GM21619 (cell line): ENCODE data around the gene MROH2A.
"Not testable (repeated sequence)": the region's sequence is repeated elsewhere in the genome, so short reads cannot be mapped to it uniquely, and the experiment has no call there.

Experiments used
- ATAC-seq: cut with Tn5 transposase; IDR thresholded peaks from one replicate; pipeline ENCODE4 v1.9.1; 2021; ENCODE audit not compliant: unreplicated experiment

MROH2A gene

GRCh38 chr2:233778030-233778429 lies at the start of gene MROH2A:
TSS of gene MROH2A (plus strand) at chr2:233778330. CDS start at chr2:233779359, 1,029 bp downstream.
- no peak for ATAC-seq

GRCh38 chr2:233728723-233729301 lies 49.3 kb upstream of the MROH2A start, which contains the start of gene UGT1A3:
TSS of gene UGT1A3 (plus strand) at chr2:233729042. CDS start at chr2:233729127, 85 bp downstream.
- ATAC-seq: no peak

GRCh38 chr2:233736868-233737653 lies 41.1 kb upstream of the MROH2A start:
- ATAC-seq: not testable (repeated sequence)

- no peak for ATAC-seq
These were observed 37.3 kb upstream of the MROH2A start for GRCh38 chr2:233740870-233741269.

- ATAC-seq: no peak
These were observed 34.5 kb upstream of the MROH2A start for GRCh38 chr2:233743464-233744259.

GRCh38 chr2:233745073-233745755 lies 32.9 kb upstream of the MROH2A start:
- no peak for ATAC-seq

- not testable (repeated sequence) for ATAC-seq
These were observed 32.3 kb upstream of the MROH2A start for GRCh38 chr2:233745838-233746237.

GRCh38 chr2:233746475-233747282 lies 31.5 kb upstream of the MROH2A start:
- ATAC-seq: no peak

GRCh38 chr2:233747283-233747544 lies 30.9 kb upstream of the MROH2A start:
- no peak for ATAC-seq

- not testable (repeated sequence) for ATAC-seq
These were observed 27.4 kb upstream of the MROH2A start for GRCh38 chr2:233750689-233751088.

- ATAC-seq: not testable (repeated sequence)
These were observed 26.7 kb upstream of the MROH2A start for GRCh38 chr2:233751212-233752009.

- ATAC-seq: no peak
These were observed 23.1 kb upstream of the MROH2A start for GRCh38 chr2:233754872-233755611.

- ATAC-seq: no peak
These were observed 21.6 kb upstream of the MROH2A start for GRCh38 chr2:233756429-233757081.

- ATAC-seq: no peak
These were observed 20.0 kb upstream of the MROH2A start for GRCh38 chr2:233758141-233758540.

- ATAC-seq: no peak
These were observed 19.3 kb upstream of the MROH2A start for GRCh38 chr2:233758849-233759248.

- no peak for ATAC-seq
These were observed 18.1 kb upstream of the MROH2A start, which contains the start of gene UGT1A1 for GRCh38 chr2:233760043-233760442. TSS of gene UGT1A1 (plus strand) at chr2:233760270. CDS start at chr2:233760288, 18 bp downstream.

GRCh38 chr2:233761040-233761769 lies 16.9 kb upstream of the MROH2A start:
- no peak for ATAC-seq

GRCh38 chr2:233764264-233764663 lies 13.9 kb upstream of the MROH2A start:
- no peak for ATAC-seq
